Measurements from ENCODE around the gene KIRREL1. TPM values are rescaled to one million over a fixed set of nuclear protein-coding genes. Genes with fewer than 3 reads are reported as not detected.

KIRREL1 gene
- total RNA-seq, 1 experiment from 2014 or later: 30.5 TPM

DNA sequence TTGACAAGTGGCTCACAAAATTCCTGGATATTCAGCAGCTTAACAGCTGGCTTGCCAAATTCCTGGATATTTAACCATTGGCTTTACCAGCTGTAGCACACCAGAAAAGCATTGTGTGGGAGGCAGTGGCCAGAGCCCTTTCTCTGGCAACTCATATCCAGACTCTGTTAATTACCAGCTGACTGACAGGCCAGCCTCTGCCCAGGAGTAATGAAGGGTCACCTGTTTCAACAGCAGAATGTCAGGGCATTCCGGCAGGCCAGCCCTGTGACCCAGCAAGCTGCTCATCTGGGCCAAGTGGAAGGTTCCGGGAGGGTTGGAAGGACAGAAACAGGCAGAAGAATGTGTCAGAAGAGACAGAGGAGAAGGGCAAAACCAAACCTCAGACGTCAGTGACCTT, 35.2 kb upstream of the KIRREL1 start:
- Histone ChIP-seq H2BK12ac (ENCODE audit: insufficient read length, low read depth, low read length) (no peak overlapping the region), H3K27ac (ENCODE audit: insufficient read length, low read depth, low read length) (no peak overlapping the region), H3K79me1 (ENCODE audit: insufficient read depth, low read depth, low read length, poor library complexity, severe bottlenecking) (no peaks in the 10 kb centered on the region), H2BK5ac (ENCODE audit: insufficient read length, low read length) (no peak overlapping the region), H3K56ac (ENCODE audit: insufficient read length, low read depth, low read length) (no peak overlapping the region), H2BK120ac (ENCODE audit: low read depth, low read length, poor library complexity, severe bottlenecking) (no peak overlapping the region), H3K4ac (ENCODE audit: low read depth, low read length) (no peak overlapping the region), H2AK5ac (ENCODE audit: insufficient read length, low read length) (no peak overlapping the region), H3K18ac (ENCODE audit: insufficient read length, low read depth, low read length) (no peak overlapping the region), H3K14ac (ENCODE audit: insufficient read depth, low read length) (no peak overlapping the region), H4K91ac (ENCODE audit: insufficient read length, low read depth, low read length) (no peak overlapping the region), H3T11ph (ENCODE audit: low read length) (no peak overlapping the region), H3K23ac (ENCODE audit: insufficient read length, low read depth, low read length) (no peak overlapping the region), H2BK15ac (ENCODE audit: low read depth, low read length) (no peak overlapping the region), H4K5ac (ENCODE audit: insufficient read length, low read depth, low read length) (no peak overlapping the region), H3K23me2 (ENCODE audit: insufficient read length, low read depth, low read length, poor library complexity, severe bottlenecking) (no peaks in the 10 kb centered on the region), H4K8ac (replicated peaks; ENCODE audit: insufficient read length, low read depth, low read length) (no peak overlapping the region), H3K9ac (ENCODE audit: extremely low read depth, insufficient read length, low read length) (no peak overlapping the region), H3K9me3 (ENCODE audit: control insufficient read depth, low read depth, low read length) (no peaks in the 10 kb centered on the region), H3K79me2 (ENCODE audit: insufficient read depth, low read length) (no peaks in the 10 kb centered on the region), H2BK20ac (ENCODE audit: low read depth, low read length, poor library complexity, severe bottlenecking) (no peak overlapping the region), H4K20me1 (ENCODE audit: control insufficient read depth, insufficient read depth, insufficient read length) (no peaks in the 10 kb centered on the region), H3K4me1 (ENCODE audit: insufficient read depth, low read length) (no peaks in the 10 kb centered on the region), H2AFZ (ENCODE audit: low read length) (no peak overlapping the region), H3K27me3 (ENCODE audit: insufficient read depth, low read length) (no peaks in the 10 kb centered on the region), H3K4me2 (ENCODE audit: insufficient read depth, insufficient read length, low read length) (no peak overlapping the region)
- no peak for DNase-seq
- Mint-ChIP-seq H3K9me3 (no peaks in the 10 kb centered on the region), H3K4me3 (no peak overlapping the region), H3K27ac (no peak overlapping the region), H3K36me3 (ENCODE audit: insufficient read depth in 1 of 3, low read depth in 3 of 3) (no peaks in the 10 kb centered on the region), H3K4me1 (peaks cover 0 to 8% of the 10 kb centered on the region in 2 experiments; a peak in 1 of 4 replicates), H3K27me3 (ENCODE audit: low read depth) (peaks cover 29% of the 10 kb centered on the region)
- TF ChIP-seq, protein P1, sequence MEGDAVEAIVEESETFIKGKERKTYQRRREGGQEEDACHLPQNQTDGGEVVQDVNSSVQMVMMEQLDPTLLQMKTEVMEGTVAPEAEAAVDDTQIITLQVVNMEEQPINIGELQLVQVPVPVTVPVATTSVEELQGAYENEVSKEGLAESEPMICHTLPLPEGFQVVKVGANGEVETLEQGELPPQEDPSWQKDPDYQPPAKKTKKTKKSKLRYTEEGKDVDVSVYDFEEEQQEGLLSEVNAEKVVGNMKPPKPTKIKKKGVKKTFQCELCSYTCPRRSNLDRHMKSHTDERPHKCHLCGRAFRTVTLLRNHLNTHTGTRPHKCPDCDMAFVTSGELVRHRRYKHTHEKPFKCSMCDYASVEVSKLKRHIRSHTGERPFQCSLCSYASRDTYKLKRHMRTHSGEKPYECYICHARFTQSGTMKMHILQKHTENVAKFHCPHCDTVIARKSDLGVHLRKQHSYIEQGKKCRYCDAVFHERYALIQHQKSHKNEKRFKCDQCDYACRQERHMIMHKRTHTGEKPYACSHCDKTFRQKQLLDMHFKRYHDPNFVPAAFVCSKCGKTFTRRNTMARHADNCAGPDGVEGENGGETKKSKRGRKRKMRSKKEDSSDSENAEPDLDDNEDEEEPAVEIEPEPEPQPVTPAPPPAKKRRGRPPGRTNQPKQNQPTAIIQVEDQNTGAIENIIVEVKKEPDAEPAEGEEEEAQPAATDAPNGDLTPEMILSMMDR (conservative IDR thresholded peaks at IDR 0.05): no peak
- WGBS (ENCODE audit: extremely low coverage, insufficient read length, low lambda C conversion rate): no CpG with 5 or more reads among the region's 3 CpGs

All from H9 (cell line).